HG02938 (cell line): ENCODE results near the gene JAM2.
A peak's percentile ranks its signal among the peaks of the same experiment; 100 is the strongest.
"Not testable (repeated sequence)": the region's sequence is repeated elsewhere in the genome, so short reads cannot be mapped to it uniquely, and the experiment has no call there.

Source experiments
- ATAC-seq: cut with Tn5 transposase; IDR thresholded peaks from one replicate; pipeline ENCODE4 v1.9.1; 2021; ENCODE audit warnings: mild to moderate bottlenecking, moderate library complexity; ENCODE audit not compliant: unreplicated experiment

Gene JAM2

DNA sequence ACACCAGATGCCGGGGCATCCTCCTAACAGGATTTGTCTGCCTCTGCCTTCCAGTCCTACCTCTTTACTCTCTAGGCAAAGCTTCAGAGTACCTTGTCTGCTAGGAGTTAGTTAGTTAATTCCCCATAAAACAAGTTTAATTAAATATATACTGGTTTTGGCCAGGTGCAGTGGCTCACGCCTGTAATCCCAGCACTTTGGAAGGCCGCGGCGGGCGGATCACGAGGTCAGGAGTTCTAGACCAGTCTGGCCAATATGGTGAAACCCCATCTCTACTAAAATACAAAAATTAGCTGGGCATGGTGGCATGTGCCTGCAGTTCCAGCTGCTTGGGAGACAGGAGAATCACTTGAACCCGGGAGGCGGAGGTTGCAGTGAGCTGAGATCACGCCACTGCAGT lies 75.0 kb downstream of the JAM2 start:
- ATAC-seq = not testable (repeated sequence)

GRCh38 chr21:25717491-25718147 lies 78.6 kb downstream of the JAM2 start:
- no peak for ATAC-seq

- ATAC-seq = no peak
These were observed 82.9 kb downstream of the JAM2 start for GRCh38 chr21:25721987-25722386.

GRCh38 chr21:25722631-25723030 lies 83.6 kb downstream of the JAM2 start:
- no peak for ATAC-seq

DNA sequence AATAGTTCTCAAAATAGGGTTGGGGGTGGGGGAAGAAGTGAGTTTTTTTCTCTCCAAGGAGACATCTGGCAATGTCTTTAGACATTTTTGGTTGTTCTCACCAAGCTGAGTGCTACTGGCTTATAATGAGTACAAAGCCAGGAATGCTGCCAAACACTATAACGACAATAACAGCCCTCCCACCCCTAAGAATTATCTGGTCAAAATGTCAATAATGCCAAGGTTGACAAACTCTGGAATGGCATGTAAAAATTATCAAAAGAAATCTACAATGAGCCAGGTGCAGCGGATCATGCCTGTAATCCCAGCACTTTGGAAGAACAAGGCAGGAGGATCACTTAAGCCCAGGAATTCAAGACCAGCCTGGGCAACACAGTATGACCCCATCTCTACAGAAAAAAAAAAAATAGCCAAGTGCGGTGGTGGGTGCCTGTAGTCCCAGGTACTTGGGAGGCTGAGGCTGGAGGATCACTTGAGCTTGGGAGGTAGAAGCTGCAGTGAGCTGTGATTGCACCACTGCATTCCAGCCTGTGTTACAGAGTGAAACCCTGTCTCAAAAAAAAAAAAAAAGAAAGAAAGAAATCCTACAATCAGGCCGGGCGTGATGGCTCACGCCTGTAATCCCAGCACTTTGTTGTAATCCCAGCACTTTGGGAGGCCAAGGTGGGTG lies 93.2 kb downstream of the JAM2 start:
- no peak for ATAC-seq

- peak; percentile 17 for ATAC-seq
These were observed 95.0 kb downstream of the JAM2 start for GRCh38 chr21:25733859-25734653.

GRCh38 chr21:25734654-25734903 lies 95.5 kb downstream of the JAM2 start:
- no peak for ATAC-seq

DNA sequence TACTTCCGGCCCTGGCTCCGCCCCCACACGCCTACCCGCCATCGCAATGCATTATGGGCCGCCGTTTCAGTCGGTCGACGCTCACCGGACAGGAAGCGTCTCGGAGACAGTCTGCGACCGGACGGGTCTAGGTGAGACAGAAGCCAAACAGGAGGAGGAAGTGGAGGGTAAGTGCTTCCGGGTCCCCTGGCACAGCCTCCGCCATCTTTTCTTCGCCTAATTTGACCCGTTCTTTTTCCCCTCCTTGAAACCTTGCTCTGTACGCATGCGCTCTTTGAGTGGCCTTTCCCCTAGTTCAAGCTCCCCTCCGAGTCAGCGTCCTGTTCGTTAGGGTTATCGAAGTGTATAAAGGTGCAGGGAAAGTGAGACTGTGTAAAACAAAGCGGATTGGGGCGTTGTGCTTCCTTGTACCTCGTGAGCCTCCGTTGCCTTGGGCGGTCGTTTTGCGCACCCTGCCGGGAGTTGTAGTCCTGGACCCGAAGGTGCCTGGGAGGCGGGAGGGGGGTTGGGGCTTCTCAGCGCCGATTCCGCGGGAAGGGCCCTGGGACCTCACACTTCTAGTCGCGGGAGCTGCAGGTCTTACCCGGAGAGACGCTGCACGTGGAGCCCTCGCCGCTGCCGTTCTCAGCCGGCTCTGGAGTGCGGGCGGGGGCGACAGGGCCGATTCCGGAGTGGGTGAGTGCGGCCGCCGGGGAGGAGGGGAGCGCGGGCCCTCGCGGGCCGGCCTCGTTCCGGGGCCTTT lies 96.0 kb downstream of the JAM2 start, which contains the start of the genes ATP5PF and GABPA:
TSS of gene ATP5PF (minus strand) at position 1 of the 742 bp plus-strand sequence. CDS start 5,110 bp downstream, outside the sequence.
TSS of gene GABPA (plus strand) at position 69 of the 742 bp plus-strand sequence. CDS start 6,627 bp downstream, outside the sequence.
- ATAC-seq = peak; percentile 90

DNA sequence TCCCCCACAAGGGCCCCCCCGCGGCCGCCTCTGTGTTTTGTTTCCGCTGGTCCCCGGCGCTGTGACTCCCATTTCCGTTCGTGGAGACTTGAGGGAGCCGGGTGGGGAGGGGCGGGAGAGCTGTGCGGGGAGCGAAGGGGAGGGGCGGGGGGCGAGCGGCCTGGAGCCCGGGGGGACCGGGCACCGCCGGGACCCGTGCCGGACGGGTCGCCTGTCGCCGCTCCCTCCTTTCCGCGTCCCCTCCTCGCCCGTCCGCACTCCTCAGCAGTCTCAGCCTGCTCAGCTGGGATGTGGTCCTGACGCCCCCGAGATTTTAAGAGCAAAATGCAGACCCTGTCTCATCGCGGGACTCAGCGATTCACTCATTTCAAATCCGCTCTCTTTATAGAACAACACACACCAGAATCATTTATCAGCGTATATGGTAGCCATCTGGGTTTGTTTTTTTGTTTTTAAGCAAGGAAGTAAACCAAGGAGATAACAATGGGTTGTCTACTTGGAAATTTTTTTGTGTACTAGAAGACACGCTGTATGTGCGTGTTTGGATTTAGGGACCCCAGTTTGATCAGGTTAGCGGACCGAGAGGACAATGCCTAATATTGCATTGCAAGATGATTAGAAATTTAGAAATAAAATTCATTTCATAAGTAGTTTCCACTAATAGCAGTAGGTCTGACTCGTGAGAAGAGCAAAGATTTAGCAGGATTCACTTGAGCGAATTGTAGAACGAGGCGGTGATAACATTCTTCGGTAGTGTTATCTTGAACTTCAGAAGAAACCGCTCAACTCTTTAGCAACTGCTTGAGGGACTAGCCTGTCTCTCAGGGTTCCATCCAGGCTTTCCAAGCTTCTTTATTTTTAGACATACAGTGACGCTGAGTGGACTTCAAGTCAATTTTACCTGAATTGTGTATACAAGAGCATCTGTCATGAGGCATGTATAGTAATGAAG lies 96.9 kb downstream of the JAM2 start:
- ATAC-seq = peak; percentile 12

DNA sequence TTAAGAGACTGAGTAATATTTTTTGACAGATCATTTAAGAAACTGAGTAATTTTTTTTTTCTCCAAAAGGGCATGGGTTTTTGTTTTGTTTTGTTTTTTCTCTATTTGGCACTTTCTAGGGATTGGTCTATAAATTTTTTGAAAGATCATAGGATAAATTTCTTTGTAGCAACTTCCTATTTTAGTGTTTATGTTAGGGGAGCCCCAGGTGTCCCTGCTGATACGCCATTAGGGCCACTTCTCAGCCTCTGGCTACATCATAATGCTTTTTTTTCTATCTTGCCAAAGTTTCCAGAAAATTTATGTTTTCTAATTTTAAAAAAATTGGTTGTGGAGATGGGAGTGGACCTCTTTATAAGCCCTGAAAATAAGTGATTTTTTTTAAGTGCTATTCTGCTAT lies 98.4 kb downstream of the JAM2 start:
- ATAC-seq = no peak

DNA sequence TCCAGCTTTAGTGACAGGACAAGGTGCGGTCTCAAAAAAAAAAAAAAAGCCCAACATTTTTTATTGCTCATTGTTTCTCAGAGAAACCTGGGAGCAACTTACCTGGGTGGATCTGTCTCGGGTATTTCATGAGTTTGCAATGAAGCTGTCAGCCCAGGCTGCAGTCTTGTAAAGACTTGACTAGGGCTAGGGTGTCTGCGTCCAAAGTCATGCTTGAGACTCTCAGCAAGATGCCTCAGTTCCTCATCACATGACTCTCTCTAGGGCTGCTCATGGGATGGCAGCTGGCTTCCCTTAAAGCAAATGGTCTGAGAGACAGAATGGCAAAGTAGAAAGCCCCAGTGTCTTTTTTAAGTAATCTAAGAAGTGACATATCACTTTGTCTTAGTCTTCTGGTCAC lies 103.8 kb downstream of the JAM2 start:
- ATAC-seq = no peak

GRCh38 chr21:25744854-25745253 lies 105.8 kb downstream of the JAM2 start:
- no peak for ATAC-seq

DNA sequence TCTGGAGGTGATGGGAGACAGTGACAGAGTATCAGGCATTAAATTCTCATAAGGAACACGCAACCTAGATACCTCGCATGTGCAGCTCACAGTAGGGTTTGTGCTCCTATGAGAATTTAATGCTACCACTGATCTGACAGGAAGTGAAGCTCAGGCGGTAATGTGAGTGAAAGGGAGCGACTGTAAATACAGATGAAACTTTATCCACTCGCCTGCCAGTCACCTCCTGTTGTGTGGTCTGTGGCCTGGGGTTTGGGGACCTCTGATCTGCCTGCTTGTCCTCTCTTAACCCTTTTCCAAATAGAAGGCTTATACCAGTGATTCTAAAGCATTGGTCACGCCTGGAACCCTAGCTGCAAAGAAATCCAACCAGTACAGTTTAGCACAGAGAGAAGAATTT lies 111.0 kb downstream of the JAM2 start:
- ATAC-seq = no peak

- no peak for ATAC-seq
These were observed 113.4 kb downstream of the JAM2 start for GRCh38 chr21:25752416-25752815.

DNA sequence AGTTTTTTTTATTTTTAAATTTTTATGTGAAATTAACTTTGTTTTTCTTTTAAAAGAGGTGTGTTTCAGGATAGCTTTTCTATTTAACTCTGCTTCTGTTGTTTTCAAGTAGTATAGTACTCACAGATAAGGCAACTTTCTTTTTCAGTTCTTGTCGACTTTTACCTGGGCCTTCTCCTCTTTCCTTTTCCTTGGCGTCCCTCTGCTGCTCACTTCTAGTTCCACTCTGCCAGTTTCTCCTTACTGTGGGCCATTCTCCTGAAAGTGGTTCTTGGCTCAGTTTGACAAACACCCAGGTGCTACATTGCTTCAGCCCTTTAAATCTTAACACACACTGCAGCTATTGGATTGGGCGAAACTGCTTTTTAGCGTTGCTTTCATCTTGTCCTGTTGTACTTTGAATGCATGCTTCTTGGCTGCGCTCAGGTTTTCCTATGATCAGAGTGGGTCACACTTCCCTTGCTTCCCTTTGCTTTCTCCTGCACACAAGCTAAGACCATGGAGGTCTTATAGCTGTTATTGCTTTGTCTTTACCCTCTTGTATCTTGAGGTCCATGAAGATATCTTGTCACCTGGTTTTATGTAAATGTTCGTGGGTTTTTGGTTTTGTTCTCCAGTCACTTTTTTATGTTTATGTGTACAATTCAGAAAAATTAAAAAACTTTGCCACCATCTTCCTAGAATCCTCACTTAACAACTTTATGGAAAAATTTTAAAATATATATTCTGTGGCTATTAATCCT lies 117.3 kb downstream of the JAM2 start:
- no peak for ATAC-seq

DNA sequence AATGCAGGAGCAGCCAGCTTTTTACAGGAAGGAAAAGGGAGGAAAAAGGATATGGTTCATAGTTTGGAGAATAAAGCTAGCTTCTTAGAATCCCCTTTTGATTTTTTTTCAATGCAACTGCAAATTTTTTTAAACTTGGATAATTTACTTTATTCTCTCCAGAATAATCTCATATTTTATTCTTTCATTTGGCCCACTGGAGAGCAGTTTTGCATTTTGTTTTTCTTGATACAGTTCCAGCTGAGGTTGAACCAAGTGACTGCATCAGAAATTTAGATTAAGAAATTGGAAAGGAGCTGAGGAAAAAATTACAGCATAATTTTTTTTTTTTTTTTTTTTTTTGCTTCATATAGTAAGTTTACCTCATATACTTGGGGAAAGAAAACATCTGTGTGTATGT lies 118.5 kb downstream of the JAM2 start:
- no peak for ATAC-seq

DNA sequence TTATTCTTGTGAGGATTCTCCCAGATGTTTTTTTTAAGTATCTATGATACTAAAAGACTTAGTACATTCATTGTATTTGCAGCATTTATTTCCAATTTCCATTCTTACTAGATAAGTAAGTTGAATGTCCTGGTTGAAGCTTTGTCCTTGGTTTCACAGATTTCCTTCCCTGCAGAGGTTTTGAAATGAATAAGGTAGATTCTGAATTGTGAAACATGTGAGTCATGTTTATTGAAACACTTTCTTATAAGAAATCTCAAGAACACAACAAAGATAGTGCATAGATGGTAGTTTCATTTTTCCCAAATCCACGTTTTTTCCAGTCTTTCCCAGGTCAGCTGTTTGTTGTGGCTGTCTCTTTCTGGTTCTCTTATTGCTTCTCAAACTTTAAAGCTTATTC lies 120.5 kb downstream of the JAM2 start:
- ATAC-seq = no peak

DNA sequence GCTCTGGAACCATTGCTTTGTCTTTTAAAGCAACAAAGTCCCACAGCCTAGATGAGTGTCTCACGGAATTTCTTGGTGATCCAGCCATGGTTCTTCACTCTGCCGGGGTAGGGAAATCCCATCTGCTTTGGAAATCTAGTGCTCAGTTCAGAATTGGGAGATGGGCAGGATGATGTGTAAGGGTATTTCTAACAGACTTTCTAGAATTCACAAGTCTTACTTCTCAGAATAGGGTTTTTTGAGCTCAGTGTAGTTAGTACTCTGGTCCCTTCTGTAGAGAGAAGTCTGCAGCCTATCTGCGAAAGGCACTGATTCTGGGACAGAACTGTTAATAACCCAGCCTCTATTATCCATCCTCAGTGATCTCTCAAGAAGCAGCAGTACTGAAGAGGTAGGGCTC lies 121.0 kb downstream of the JAM2 start:
- ATAC-seq = no peak

- ATAC-seq = no peak
These were observed 121.6 kb downstream of the JAM2 start for GRCh38 chr21:25760677-25761076.
